ENCODE measurements around the gene HIGD2A.

HIGD2A gene

DNA sequence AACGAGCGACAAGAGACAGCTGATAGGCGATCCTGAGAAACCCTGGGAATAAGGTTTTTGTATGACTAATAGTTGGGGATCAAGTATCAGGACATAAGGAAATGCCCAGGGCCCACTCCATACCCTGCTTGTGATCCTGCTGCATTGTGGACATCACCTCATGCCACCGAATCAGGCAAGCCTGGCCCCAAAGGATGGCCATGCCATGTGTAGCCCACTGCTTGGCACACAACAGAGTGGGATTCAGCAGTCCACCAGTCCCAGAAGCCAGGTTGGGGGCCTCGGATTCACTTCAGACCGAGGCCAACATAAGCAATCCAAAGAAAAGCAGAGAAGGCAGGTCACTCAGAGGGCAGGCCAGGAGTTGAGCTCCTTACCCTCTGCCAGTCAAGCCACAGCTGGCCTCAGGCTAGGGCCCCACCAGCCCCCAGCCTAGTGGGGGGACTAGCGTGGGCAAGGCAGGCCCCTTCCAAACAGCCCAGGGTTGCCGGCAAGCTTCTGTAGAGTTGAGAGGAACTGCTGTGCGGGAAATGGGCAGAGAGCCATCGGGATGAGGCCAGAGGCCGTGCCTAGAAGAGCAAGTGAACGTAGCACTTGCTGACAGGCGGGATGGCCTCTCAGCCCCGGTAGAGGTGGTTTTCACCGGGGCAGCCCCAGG lies 5.2 kb upstream of the HIGD2A start:
- TF ChIP-seq, protein P1, sequence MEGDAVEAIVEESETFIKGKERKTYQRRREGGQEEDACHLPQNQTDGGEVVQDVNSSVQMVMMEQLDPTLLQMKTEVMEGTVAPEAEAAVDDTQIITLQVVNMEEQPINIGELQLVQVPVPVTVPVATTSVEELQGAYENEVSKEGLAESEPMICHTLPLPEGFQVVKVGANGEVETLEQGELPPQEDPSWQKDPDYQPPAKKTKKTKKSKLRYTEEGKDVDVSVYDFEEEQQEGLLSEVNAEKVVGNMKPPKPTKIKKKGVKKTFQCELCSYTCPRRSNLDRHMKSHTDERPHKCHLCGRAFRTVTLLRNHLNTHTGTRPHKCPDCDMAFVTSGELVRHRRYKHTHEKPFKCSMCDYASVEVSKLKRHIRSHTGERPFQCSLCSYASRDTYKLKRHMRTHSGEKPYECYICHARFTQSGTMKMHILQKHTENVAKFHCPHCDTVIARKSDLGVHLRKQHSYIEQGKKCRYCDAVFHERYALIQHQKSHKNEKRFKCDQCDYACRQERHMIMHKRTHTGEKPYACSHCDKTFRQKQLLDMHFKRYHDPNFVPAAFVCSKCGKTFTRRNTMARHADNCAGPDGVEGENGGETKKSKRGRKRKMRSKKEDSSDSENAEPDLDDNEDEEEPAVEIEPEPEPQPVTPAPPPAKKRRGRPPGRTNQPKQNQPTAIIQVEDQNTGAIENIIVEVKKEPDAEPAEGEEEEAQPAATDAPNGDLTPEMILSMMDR (IDR thresholded peaks at IDR 0.05; ENCODE audit: low read depth, low read length), result no peak
- no peak overlapping the region for H3K27ac ChIP-seq
- peaks cover 48% of the 10 kb centered on the region for H3K36me3 ChIP-seq
- no peaks in the 10 kb centered on the region for H3K9me3 ChIP-seq (ENCODE audit: severe bottlenecking)
- DNase-seq, result no peak
- no peak overlapping the region for H3K4me3 ChIP-seq (ENCODE audit: low read depth, low read length)
- H3K27me3 ChIP-seq (ENCODE audit: insufficient read depth, low read depth, severe bottlenecking), result no peaks in the 10 kb centered on the region

DNA sequence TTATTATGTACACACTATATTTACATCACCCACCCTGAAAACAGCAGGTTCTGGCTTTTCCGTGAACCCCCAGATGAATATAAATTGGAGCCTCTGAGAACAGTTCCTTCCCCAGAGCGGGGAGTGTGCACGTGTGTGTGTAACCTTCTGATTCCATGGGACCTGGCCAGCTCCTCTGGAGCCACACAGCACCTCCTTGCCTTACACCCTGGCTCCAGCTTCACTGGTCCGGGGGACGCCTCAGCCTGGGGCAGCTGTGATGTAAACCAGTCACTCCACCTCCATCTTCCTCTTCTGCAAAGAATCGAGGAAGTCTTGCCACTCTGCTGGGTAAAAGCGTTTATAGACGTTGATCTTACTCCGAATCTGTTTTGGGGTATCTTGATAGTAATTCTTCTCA lies 4.6 kb upstream of the HIGD2A start:
- H3K27me3 ChIP-seq (ENCODE audit: insufficient read depth, low read depth, severe bottlenecking), result no peaks in the 10 kb centered on the region
- H3K4me3 ChIP-seq (ENCODE audit: low read depth, low read length), result no peak overlapping the region
- no peak for DNase-seq
- no peaks in the 10 kb centered on the region for H3K9me3 ChIP-seq (ENCODE audit: severe bottlenecking)
- no peak overlapping the region for H3K27ac ChIP-seq
- TF ChIP-seq, protein P1 (IDR thresholded peaks at IDR 0.05; ENCODE audit: low read depth, low read length), result no peak
- peaks cover 48% of the 10 kb centered on the region for H3K36me3 ChIP-seq

DNA sequence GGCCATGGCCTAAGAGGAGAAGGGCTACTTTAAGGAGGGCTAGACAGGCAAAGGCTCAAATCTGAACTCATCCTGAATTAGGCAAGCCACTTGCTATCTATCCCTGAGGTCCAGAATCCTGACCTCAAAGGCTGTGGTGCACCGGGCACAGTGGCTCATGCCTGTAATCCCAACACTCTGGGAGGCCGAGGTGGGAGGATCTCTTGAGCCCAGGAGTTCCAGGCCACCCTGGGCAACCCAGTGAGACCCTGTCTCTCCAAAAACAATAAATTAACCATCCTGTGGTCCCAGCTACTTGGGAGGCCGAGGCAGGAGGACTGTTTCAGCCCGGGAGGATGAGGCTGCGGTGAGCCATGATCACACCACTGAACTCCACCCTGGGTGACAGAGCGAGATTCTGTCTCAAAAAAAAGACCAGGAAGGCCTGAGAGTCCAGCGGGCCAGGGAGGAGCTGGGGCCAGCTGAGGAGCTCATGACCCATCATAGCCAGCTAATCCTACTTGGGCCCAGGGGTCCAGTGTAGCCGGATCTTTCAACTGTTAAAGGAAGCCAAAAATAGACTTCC lies 4.1 kb upstream of the HIGD2A start:
- TF ChIP-seq, protein P1 (IDR thresholded peaks at IDR 0.05; ENCODE audit: low read depth, low read length), result no peak
- H3K27ac ChIP-seq, result no peak overlapping the region

DNA sequence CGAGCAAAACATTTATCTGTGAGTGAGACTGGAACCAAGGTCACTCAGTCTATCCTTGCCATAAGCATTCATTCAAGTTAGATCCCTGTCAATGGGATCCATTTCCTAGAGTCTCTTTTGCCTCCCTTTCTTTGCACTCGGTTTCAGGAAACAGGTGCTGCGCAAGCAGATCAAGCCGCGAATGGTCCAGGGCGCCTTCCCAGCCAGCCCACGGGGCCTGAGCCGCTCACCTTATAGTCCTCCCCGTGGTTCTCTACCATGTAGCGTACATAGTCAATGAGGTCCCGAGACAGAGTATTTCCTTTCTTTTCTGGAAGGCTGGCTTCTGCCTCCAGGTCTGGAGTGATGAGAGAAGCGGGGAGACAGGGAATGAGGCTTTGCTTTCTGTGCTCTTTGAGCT lies 3.6 kb upstream of the HIGD2A start:
- H3K27ac ChIP-seq, result no peak overlapping the region
- no peak overlapping the region for H3K4me3 ChIP-seq (ENCODE audit: low read depth, low read length)
- TF ChIP-seq, protein P1 (IDR thresholded peaks at IDR 0.05; ENCODE audit: low read depth, low read length), result no peak
- H3K27me3 ChIP-seq (ENCODE audit: insufficient read depth, low read depth, severe bottlenecking), result no peaks in the 10 kb centered on the region
- no peaks in the 10 kb centered on the region for H3K9me3 ChIP-seq (ENCODE audit: severe bottlenecking)
- peaks cover 48% of the 10 kb centered on the region for H3K36me3 ChIP-seq
- no peak for DNase-seq

More for the DNA sequence above, 4.1 kb upstream of the HIGD2A start:
- peaks cover 48% of the 10 kb centered on the region for H3K36me3 ChIP-seq
- H3K27me3 ChIP-seq (ENCODE audit: insufficient read depth, low read depth, severe bottlenecking), result no peaks in the 10 kb centered on the region
- no peak overlapping the region for H3K4me3 ChIP-seq (ENCODE audit: low read depth, low read length)
- DNase-seq, result no peak
- H3K9me3 ChIP-seq (ENCODE audit: severe bottlenecking), result no peaks in the 10 kb centered on the region

DNA sequence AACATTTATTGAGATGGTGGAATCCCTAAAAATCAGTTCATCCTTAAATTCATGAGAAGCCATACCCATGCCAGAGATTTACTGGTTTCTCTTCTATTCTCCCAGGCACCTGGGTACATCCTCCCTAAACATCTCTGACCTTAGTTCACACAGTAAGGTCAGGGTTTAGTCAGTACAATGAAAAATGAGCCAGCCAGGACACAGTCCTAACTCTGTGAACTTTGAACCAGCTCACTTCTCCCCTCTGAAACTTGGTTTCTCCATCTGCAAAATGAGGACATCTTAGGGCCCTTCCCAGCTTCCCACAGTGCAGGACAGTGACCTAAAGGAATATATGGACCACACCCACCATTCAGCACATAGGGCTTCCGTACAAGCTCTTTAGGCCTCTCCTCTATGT lies 2.1 kb upstream of the HIGD2A start:
- TF ChIP-seq, protein P1 (IDR thresholded peaks at IDR 0.05; ENCODE audit: low read depth, low read length), result no peak
- H3K27ac ChIP-seq, result no peak overlapping the region
- no peaks in the 10 kb centered on the region for H3K9me3 ChIP-seq (ENCODE audit: severe bottlenecking)
- DNase-seq, result no peak
- H3K36me3 ChIP-seq, result peaks cover 62% of the 10 kb centered on the region
- H3K27me3 ChIP-seq (ENCODE audit: insufficient read depth, low read depth, severe bottlenecking), result no peaks in the 10 kb centered on the region
- no peak overlapping the region for H3K4me3 ChIP-seq (ENCODE audit: low read depth, low read length)

Measured in WERI-Rb-1 (cell line).